Thymus (tissue), 11 donors: ENCODE measurements around the gene PRKAG2. TPM values are rescaled to one million over a fixed set of nuclear protein-coding genes. Genes with fewer than 3 reads are reported as not detected.
"Not testable (repeated sequence)": the region's sequence is repeated elsewhere in the genome, so short reads cannot be mapped to it uniquely, and the experiment has no call there.

Experiments
- DNase-seq, 9 donors: peaks; one replicate each; pipeline ENCODE4 v3.0.0-alpha.2; 2013; ENCODE audit warnings: low spot score in 9 of 9, low read depth in 6 of 9, missing footprints in 1 of 9
- H3K27ac ChIP-seq, 2 donors: one replicate each; pipeline ENCODE4 v1.5.1; 2013; ENCODE audit warnings: control low read depth in 1 of 2, low read depth in 1 of 2, low read length in 1 of 2, mild to moderate bottlenecking in 1 of 2, moderate library complexity in 1 of 2
- H3K27me3 ChIP-seq, 2 donors: one replicate each; pipeline ENCODE4 v1.5.1; 2013; ENCODE audit warnings: low read length in 1 of 2; ENCODE audit not compliant: control insufficient read depth in 2 of 2, insufficient read depth in 1 of 2
- H3K36me3 ChIP-seq, 2 donors: one replicate each; pipeline ENCODE4 v1.5.1; 2013; ENCODE audit warnings: low read length in 1 of 2, mild to moderate bottlenecking in 1 of 2, moderate library complexity in 1 of 2; ENCODE audit not compliant: control insufficient read depth in 2 of 2, insufficient read depth in 2 of 2
- H3K4me1 ChIP-seq, 2 donors: one replicate each; pipeline ENCODE4 v1.5.1; 2013; ENCODE audit warnings: low read length in 2 of 2; ENCODE audit not compliant: control insufficient read depth in 2 of 2, insufficient read depth in 2 of 2
- H3K4me3 ChIP-seq, 2 donors: one replicate each; pipeline ENCODE4 v1.5.1; 2013; ENCODE audit warnings: low read length in 2 of 2, control low read depth in 1 of 2, mild to moderate bottlenecking in 1 of 2
- H3K9me3 ChIP-seq, 2 donors: one replicate each; pipeline ENCODE4 v1.5.1; 2013; ENCODE audit warnings: low read length in 1 of 2, mild to moderate bottlenecking in 1 of 2; ENCODE audit not compliant: control insufficient read depth in 2 of 2, insufficient read depth in 1 of 2
- WGBS: extraction: QIAGEN DNeasy Blood & Tissue Kit; methylation state at CpG from one replicate; pipeline ENCODE4 v1.1.7; 2013; 5-methylcytosine and 5-hydroxymethylcytosine counted together
- polyA plus RNA-seq: library from polyadenylated mRNA; stranded (reverse); fragments of 200-250 nt; gene quantifications from one replicate; pipeline ENCODE4 v1.2.3, GENCODE V29; 2013
- total RNA-seq: library from RNA; stranded (reverse); fragments of 120-200 nt; gene quantifications from one replicate; pipeline ENCODE4 v1.2.4, GENCODE V29; 2013
- donor health status: healthy.

The PRKAG2 gene
- total and polyA plus RNA-seq, 2 donors = 5.1 to 33.7 TPM

DNA sequence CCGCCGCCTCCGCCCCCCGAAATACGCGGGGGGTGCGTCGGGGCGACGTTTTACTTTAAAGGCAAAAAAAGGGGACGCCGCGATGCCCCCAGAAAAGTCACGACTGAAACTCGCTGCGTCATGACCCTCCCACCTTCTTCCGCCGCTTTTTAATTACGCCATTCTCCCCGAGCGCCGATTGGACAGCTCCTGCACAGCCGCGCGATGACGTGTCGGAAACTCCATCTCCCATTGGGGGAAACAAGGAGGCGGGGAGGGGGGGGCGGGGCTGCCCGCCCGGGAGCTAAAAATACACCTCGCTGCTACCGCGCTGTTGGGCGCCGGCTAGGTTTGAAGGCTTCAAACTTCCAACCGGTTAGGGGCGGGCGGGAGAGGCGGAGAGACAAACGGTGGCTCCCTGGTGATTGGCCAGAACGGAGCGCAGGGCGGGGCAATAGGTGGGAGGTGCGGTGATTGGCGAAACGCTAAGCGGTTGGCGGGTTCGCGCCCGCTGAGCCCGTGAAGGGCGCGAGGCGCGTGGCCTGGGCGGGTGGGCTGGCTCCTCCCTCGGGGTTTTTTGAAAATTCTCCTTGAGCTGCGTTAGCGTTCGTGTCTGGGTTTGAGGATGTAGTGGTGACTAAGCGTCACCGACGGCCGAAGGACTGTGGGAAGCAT lies 357.0 kb downstream of the PRKAG2 start, which contains the start of gene RHEB:
Gene RHEB, minus strand, starts transcription at position 131 of the 654 bp plus-strand sequence. CDS start 384 bp downstream, outside the sequence.
- Histone ChIP-seq H3K27ac (peak within 1 kb of the TSS; percentile 93 to 100), H3K4me3 (peak within 1 kb of the TSS; percentile 89), H3K36me3 (no peaks in the 10 kb centered on the region), H3K4me1 (peaks cover 16 to 31% of the 10 kb centered on the region in 2 donors), H3K27me3 (peaks cover 0 to 12% of the 10 kb centered on the region in 2 donors), H3K9me3 (peaks cover 0 to 3% of the 10 kb centered on the region in 2 donors)
- under 1% methylated on average over 57 of the region's 66 CpGs for WGBS
- DNase-seq = peak; percentile 96 to 100 (median 99)

DNA sequence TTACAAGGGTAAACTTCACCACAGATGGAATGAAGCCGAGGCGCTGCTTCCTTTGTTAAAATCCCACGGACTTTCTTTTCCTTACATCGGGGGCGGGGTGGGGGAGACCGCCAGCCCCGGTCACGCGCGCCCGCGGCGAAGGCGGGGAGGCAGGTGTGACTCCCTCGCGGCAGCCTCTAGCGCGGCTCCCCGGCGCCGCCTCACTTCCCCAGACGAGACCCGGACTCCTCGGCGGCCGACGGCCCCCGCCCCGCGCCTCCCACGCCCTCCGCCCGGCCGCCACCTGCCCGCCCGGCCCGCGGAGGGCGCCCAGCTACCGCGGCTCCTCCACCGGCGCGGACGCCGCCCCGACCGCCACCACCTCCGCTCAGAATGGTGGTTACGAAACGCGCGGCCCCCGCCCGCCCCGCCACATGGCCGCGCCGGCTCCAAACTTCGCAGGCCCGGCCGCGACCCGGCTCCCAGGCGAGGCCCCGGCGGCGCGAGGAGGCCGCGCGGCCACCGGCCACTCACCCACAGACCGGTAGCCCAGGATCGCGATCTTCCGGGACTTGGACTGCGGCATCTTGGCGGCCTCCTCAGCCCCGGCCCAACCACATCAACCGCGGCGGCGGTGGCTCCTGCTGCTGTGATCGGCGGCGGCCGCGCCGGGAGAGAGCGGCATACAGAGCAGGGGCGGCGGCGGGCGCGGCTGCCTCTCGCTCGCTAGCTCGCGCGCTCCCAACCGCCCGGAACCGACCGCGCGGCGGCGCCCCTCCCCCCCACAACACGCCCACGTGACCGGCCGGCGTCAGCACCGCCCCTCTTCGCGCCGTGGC lies 357.8 kb downstream of the PRKAG2 start:
- Histone ChIP-seq H3K27me3 (peaks cover 0 to 12% of the 10 kb centered on the region in 2 donors), H3K4me3 (peak overlapping the region; percentile 89), H3K27ac (peak overlapping the region; percentile 93 to 100), H3K4me1 (peaks cover 16 to 31% of the 10 kb centered on the region in 2 donors)
- not testable (repeated sequence) for H3K36me3 ChIP-seq, H3K9me3 ChIP-seq
- WGBS = under 1% methylated on average over 109 of the region's 118 CpGs
- DNase-seq = peak in 6 of 9 donors; percentile 19 to 65 (median 41)

DNA sequence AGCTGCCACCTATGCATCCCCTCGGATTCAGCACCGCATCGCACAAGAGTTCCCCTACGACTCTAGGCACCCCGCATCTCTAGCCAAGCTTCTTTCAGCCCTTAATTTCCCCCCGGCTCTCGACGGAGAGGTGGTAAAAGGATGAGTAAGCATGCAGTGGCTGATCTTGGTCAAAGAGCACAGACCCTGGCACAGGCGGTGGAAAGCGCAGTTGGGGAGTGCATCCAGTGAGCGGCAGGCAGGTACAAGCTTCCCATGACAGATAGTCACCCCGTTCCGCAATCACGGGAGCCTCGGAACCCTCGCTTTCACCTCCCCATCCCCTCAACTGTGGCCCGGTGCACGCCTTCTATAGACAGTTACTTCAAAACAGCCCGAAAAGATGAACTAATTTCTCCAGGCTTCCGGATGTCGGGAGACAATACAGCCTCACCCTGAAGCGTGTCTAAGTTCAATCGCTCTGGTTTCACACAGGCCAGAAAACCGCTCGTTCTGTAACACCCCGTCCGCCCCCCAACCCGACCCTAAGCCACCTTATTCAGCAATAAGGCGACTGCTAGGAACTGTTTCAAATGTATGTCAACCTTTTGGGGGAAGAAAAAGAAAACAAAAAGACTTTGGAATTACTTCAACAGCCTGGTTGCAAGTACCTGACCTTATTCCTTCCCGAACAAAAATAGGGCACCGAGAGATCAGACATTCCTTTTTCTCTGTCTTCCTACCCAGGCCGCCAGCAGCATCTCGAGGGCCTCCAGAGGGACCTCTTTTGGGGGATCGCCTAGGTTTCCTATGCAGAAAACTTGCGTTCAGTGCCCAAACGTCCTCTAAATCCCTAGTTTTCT lies 358.6 kb downstream of the PRKAG2 start:
- H3K27me3 ChIP-seq = peaks cover 0 to 12% of the 10 kb centered on the region in 2 donors
- H3K27ac ChIP-seq = peak overlapping the region; percentile 93 to 100
- H3K36me3 ChIP-seq = no peaks in the 10 kb centered on the region
- 1% methylated on average over 36 of the region's 36 CpGs for WGBS
- H3K4me3 ChIP-seq = peak overlapping the region; percentile 89
- DNase-seq = peak in 8 of 9 donors; percentile 11 to 72 (median 42)
- peaks cover 0 to 3% of the 10 kb centered on the region in 2 donors for H3K9me3 ChIP-seq
- H3K4me1 ChIP-seq = peaks cover 16 to 31% of the 10 kb centered on the region in 2 donors

DNA sequence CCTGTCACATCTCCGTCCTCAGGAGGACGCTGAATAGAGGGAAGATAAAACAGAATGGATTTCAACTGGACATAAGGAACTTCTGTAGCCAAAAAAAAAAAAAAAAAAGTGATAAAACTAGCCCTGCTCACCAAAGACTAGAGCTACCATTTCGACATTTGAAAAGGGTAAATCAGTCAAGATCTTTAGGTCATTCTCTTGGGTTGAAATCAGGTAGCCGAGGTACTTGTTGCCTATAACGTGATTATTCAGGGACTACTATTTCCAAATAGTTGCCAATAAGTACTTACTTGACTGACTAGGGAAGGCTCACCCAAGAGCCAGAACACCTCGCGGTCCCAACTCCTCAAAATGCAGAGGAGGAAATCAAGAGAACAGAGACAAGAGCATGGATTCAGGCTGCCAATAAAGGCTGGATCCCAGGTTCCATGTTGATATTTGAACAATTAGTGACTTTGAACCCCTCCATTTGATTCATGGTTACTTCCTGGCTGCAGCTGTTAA lies 359.3 kb downstream of the PRKAG2 start:
- H3K4me1 ChIP-seq = peaks cover 16 to 31% of the 10 kb centered on the region in 2 donors

DNA sequence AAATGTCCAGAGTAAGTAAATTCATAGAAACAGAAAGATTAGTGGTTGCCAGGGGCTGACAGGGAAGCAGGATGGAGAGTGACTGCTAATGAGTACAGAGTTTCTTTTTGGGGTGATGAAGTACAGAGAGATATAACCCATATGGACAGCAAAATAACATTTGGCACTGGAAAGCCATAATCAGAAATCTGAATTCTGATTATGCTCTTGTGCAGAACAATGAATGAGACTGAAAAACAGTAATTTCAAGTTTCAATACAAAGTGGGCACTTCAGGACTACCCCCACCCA lies 361.7 kb downstream of the PRKAG2 start:
- Histone ChIP-seq H3K36me3 (no peaks in the 10 kb centered on the region), H3K9me3 (no peaks in the 10 kb centered on the region), H3K27ac (no peak overlapping the region), H3K27me3 (peaks cover 0 to 1% of the 10 kb centered on the region in 2 donors), H3K4me3 (no peak overlapping the region), H3K4me1 (peaks cover 10 to 28% of the 10 kb centered on the region in 2 donors)
- DNase-seq = no peak

More for the DNA sequence above, 359.3 kb downstream of the PRKAG2 start:
- Histone ChIP-seq H3K27me3 (peaks cover 0 to 12% of the 10 kb centered on the region in 2 donors), H3K27ac (peak overlapping the region in 1 of 2 donors; percentile 93), H3K36me3 (no peaks in the 10 kb centered on the region), H3K9me3 (peaks cover 0 to 3% of the 10 kb centered on the region in 2 donors), H3K4me3 (peak overlapping the region; percentile 89)
- DNase-seq = no peak
- WGBS = 92% methylated on average over 7 of the region's 7 CpGs

DNA sequence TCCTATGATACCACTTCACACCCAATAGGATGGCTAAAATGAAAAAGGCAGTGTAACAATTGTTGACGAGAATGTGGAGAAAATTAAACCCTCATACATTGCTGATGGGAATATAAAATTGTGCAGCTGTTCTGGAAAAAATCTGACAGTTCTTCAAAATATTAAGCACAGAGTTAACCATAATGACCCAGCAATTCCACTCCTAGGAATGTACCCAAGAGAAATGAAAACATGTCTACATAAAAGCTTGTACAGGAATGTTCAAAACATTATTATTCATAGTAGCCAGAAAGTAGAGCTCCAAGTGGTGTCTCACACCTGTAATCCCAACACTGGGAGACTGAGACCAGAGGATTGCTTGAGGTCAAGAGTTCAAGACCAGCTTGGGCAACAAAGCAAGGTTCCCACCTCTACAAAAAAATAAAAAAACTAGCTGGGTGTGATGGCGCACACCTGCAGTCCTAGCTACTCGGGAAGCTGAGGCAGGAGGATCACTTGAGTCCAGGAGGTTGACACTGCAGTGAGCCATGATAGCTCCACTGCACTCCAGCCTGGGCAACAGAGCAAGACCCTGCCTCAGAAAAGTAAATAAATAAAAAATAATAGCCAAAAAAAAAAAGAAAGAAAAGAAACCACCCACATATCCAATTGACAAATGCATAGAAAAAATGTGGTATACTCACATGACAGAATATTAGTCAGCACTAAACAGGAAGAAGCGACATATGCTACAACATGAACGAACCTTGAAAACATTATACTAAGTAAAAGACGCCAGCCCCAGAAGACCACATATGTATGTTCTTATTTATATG lies 362.2 kb downstream of the PRKAG2 start:
- DNase-seq = no peak
- WGBS = 96% methylated on average over 6 of the region's 6 CpGs
- Histone ChIP-seq H3K27me3 (no peaks in the 10 kb centered on the region), H3K27ac (no peak overlapping the region), H3K4me3 (no peak overlapping the region), H3K9me3 (no peaks in the 10 kb centered on the region), H3K36me3 (no peaks in the 10 kb centered on the region), H3K4me1 (peaks cover 10 to 27% of the 10 kb centered on the region in 2 donors)

DNA sequence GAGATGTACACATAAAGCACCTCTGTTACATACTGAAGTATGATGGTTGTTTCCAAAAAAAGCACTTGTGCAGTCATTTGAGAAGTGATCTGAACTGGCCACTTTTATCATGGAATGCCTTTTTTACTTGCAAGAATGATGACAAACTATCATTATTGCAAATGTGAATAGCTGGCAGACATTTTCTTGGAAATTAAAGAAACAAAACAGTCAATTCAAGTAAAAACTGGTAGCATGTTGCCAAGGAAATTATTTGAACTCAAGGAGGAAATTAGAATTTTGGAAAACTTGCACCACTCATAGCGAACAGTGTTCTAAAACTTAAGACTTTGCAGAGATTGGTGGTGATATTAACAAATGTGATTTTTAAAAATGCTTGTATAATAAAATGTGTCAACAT lies 363.8 kb downstream of the PRKAG2 start:
- Histone ChIP-seq H3K4me3 (no peak overlapping the region), H3K9me3 (no peaks in the 10 kb centered on the region), H3K27me3 (no peaks in the 10 kb centered on the region), H3K4me1 (peaks cover 13 to 26% of the 10 kb centered on the region in 2 donors), H3K27ac (no peak overlapping the region), H3K36me3 (no peaks in the 10 kb centered on the region)
- 96% methylated on average over 1 of the region's 1 CpG for WGBS
- DNase-seq = no peak

DNA sequence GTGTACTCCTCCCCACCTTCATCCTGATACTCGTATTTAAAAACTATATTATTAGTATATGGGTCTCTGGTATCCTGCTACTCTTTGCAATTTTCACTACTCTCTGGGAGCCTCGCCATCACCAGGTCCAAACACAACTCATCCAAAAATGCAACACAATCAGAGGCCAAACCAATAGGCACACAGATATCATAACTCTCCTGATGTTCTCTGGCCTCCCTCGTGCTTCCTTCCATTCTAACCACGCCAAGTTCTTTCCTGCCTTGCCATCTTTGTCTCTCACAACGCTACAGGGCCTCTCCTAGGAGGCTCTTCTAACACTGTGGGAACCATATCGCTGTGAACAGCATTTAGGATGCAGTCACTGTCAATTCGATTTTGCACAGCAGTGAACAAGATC lies 364.6 kb downstream of the PRKAG2 start:
- 92% methylated on average over 7 of the region's 7 CpGs for WGBS
- no peak overlapping the region for H3K4me3 ChIP-seq
- no peaks in the 10 kb centered on the region for H3K9me3 ChIP-seq
- H3K4me1 ChIP-seq = peaks cover 10 to 19% of the 10 kb centered on the region in 2 donors
- H3K27me3 ChIP-seq = no peaks in the 10 kb centered on the region
- H3K36me3 ChIP-seq = no peaks in the 10 kb centered on the region
- H3K27ac ChIP-seq = no peak overlapping the region
- no peak for DNase-seq
